Fibroblast of lung (primary cell): ENCODE results near the gene UNG.

ENCODE experiments used
- CTCF ChIP-seq, 2 donors: IDR thresholded peaks in 1 of 2; conservative IDR thresholded peaks in 1 of 2; 1 replicate in 1 of 2; 2 replicates in 1 of 2; pipeline ENCODE4 v1.5.1; 2011 to 2012; ENCODE audit warnings: low read length in 2 of 2, control low read depth in 1 of 2, inconsistent platforms in 1 of 2, low read depth in 1 of 2, mild to moderate bottlenecking in 1 of 2
- EZH2 ChIP-seq: IDR thresholded peaks from 2 replicates; pipeline ENCODE4 v1.5.1; 2012; ENCODE audit warnings: low read length, control low read depth, mild to moderate bottlenecking; ENCODE audit errors: missing control alignments

- TF ChIP-seq CTCF (conservative IDR thresholded peaks at IDR 0.05 in 1 of 2, IDR thresholded peaks at IDR 0.05 in 1 of 2; ENCODE audit: low read depth in 1 of 2, low read length in 2 of 2), result no peak
- TF ChIP-seq EZH2, result no peak
These were observed 32.1 kb upstream of the UNG start for GRCh38 chr12:109065154-109065852.
